HG03196 (cell line): Measurements from ENCODE around the gene CNOT4.
"Not testable (repeated sequence)": the region's sequence is repeated elsewhere in the genome, so short reads cannot be mapped to it uniquely, and the experiment has no call there.

Experiments used
- ATAC-seq: cut with Tn5 transposase; IDR thresholded peaks from one replicate; pipeline ENCODE4 v1.9.1; 2021; ENCODE audit not compliant: unreplicated experiment

The CNOT4 gene

DNA sequence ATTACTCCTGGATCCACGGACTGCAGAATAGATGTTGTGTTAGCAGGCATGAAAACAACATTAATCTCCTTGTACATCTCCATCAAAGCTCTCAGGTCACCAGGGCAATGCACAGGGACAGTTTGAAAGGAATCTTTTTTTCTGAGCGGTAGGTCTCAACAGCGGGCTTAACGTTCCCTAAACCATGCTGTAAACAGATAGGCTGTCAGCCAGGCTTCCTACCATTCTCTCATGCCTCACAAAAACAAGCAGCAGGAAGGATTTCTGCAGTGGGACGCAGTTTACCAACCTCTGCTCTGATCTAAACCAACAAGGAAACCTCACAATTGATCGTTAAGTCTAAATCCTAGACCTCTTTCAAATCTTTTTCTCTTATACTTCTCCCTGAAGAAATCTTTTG lies 50.8 kb downstream of the CNOT4 start:
- no peak for ATAC-seq

- no peak for ATAC-seq
Observed at GRCh38 chr7:135454060-135454459, 55.8 kb downstream of the CNOT4 start.

DNA sequence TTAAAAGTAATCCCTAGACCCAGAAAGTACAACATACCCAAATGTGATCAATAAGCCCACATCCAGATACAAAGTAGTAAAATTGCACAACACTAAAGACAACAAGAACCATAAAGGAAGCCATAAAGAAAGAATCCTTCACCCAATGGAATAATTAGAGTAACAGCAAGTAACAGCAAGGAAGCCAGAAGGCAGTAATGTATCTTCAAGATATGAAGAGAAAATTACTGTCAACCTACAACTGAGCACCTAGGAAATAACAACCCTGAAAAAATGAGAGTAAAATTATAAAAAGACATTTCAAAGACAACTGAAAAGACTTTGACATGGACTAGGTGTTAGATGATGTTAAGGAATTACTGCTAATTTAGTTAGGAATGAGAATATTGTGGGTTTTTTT lies 60.5 kb downstream of the CNOT4 start:
- no peak for ATAC-seq

- no peak for ATAC-seq
Observed at GRCh38 chr7:135448753-135449152, 61.1 kb downstream of the CNOT4 start.

GRCh38 chr7:135447748-135448147 lies 62.2 kb downstream of the CNOT4 start:
- ATAC-seq = no peak

DNA sequence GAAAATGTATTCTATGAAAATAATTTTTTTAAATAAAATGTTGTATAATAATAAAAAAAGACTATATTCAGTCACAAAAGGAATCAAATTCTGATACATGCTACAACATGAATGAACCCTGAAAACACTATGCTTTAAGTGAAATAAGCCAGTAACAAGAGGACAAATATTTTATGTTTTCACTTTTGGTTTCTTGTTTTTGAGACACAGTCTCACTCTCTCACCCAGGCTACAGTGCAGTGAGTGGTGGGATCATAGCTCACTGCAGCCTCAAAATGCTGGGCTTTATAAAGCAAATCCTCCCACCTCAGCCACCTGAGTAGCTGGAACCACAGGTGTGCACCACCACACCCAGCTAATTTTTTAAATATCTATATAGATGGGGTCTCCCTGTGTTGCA lies 64.2 kb downstream of the CNOT4 start:
- ATAC-seq = no peak

DNA sequence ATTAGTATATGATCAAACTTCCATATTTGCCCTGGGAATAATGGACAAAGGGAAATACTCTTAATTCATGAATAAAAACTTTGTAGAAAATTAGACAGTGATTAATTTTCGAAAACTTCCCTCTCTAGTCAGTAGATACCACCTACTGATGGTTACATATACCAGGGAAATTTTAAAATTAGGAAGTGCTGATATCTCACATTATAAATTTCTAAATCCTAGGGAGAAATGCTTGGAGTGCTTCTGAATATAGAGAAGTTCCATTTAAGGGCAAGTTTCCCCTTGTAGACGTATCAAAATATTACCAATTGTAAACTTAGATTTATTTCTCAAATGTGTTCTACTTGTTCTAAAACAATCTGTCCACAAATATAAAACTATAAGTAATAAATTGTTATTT lies 64.6 kb downstream of the CNOT4 start:
- ATAC-seq = not testable (repeated sequence)

GRCh38 chr7:135441791-135442190 lies 68.1 kb downstream of the CNOT4 start:
- ATAC-seq = no peak

DNA sequence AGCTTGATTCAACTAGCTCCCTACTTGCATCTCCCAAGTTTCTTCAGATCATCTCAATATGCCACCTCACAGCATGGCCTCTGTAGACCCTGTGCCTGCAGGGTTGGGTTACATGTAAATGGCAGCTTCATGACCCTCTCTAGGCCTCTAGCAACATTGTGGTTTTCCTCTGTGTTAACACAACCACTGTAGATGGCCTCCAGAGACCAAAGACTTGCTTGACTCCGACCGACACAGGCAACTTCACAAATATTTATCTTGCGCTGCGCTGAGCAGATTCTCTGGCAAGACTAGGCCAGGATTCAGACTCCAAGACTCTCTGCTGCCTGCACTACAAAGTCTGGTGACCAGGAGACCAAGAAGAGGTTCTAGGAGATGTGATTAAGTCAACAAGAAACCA lies 75.9 kb downstream of the CNOT4 start:
- no peak for ATAC-seq

GRCh38 chr7:135430626-135431025 lies 79.3 kb downstream of the CNOT4 start:
- no peak for ATAC-seq

GRCh38 chr7:135428879-135429278 lies 81.0 kb downstream of the CNOT4 start:
- ATAC-seq = no peak

DNA sequence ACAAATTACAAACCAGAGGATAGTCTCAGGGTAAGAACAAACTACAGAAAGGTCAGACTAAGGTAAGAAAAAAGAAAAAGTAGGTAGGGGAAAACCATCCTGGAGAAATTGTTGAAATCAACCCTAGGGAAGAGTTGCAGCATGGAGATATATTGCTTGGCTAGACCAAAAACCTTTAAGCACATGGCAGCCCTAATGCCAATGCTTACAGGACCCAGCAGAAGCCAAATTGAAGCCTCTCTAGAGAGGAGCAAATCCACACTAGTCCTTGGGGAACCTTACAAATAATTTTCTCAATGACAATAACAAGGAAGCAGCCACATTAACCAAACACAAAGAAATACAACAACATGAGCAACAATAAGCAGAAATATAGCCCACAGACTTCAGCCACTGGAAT lies 81.9 kb downstream of the CNOT4 start:
- no peak for ATAC-seq

GRCh38 chr7:135427166-135427565 lies 82.7 kb downstream of the CNOT4 start:
- ATAC-seq = no peak

DNA sequence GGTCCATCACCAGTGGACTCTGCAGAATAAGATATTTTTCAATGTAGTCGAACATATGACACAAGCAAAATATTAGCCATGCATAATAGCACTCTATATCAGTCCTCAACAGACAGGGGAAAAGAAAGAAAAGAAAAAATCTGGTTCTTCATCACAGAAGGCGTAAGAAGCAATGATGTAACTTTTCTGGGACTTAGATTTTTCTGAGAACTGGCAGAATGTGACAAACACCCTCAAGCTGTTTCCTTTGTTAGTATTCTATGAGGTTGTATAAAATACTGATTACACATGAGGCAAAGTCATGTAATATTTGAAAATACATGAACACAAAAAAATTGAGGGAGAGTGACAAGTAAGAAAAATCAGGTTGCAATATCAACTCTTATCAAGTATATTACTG lies 84.9 kb downstream of the CNOT4 start:
- no peak for ATAC-seq

DNA sequence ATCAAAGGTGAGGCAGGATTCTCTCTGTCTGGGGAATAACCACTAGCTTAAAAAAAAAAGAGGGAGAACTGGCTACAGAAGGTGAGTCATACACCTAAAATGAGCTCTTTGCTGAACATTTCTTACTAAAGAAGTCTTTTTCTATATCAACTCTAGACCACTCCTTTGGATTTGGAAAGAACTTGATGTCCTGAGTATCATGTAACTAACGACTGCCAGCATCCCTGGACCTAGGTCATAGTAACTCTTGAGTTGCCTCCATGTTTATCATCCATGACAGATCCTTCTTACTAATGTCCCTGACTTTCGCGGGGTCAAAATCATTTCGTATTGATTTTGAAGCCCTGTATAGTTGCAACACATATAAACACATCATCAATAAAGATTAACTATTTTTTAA lies 89.1 kb downstream of the CNOT4 start:
- ATAC-seq = no peak

GRCh38 chr7:135416431-135416830 lies 93.5 kb downstream of the CNOT4 start:
- ATAC-seq = no peak

- ATAC-seq = no peak
Observed at GRCh38 chr7:135414850-135415439, 95.0 kb downstream of the CNOT4 start.

DNA sequence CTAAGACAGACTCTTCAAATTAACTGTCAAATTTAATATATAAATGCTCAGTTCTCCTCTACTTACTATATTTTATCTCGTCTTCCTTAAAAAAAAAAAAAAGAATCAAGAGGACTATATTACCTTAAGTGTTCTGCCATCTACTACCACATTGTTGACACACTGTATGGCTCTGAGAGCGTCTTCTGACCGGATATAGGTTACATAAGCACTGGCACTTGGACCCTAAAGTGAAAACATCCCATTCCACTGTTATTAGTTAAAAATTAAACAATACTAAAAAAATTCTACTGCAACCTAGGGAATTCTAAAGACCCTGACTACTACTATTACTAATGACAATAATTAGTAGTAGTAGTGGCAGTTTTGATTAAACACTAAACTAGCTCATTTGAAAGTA lies 95.7 kb downstream of the CNOT4 start:
- ATAC-seq = no peak

GRCh38 chr7:135411098-135411497 lies 98.8 kb downstream of the CNOT4 start:
- ATAC-seq = no peak

GRCh38 chr7:135410543-135410942 lies 99.4 kb downstream of the CNOT4 start:
- no peak for ATAC-seq

DNA sequence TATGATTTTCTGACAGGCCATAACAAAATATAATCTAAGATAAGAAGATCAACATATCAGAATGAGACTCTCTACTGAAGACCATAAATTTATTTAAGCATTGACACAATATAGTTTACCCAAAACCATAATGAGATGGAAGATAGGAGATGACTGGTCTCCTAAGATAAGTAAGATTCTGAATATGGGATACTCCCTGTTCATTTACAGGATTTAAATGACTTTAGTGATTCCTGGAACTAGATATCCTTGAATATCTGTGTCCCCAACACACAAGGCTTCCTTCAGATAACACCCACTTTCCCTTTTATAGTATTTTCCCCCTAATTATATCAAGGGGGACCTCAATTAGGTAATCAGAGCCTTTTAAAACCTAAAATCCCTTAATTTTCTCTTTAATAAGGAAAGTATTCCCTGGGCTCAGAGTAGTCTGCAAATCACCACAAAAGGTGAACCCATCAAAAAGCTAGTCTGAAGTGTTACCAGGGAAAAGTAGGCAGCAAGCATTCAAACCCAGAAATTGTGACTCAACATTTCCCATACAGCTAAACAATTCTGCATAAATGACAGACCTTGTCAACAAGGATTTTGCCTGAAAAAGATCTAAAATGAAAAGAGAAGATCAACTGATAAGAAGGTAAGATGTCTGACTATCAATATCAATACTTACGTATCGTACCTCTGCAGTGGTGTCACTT lies 99.9 kb downstream of the CNOT4 start:
- ATAC-seq = no peak

DNA sequence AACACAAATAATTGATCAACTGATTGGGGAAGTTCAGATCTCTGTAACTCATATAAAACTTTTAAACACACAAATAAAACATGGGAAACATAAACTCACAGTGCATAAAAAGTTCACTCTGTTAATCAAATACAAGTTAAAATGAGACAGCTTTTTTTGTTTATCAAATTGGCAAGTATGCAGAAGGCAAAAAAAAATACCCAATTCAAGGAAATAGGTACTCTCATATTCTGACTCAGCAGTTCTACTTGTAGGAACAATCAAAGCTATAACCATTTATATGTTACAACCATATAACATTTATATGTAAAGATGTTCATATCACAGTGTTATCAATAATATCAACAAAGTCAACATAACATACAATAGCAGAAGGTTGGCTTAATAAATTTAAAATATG lies 102.0 kb downstream of the CNOT4 start:
- no peak for ATAC-seq

- ATAC-seq = no peak
Observed at GRCh38 chr7:135406918-135407317, 103.0 kb downstream of the CNOT4 start.
